Panc1 (cell line): ENCODE measurements around the gene ATG10.

Source experiments
- POLR2AphosphoS5 ChIP-seq: IDR thresholded peaks from 2 replicates; pipeline ENCODE4 v1.6.1; 2012; ENCODE audit warnings: mild to moderate bottlenecking, low read depth, low read length, moderate library complexity
- SIN3A ChIP-seq: IDR thresholded peaks from 2 replicates; pipeline ENCODE4 v1.6.1; 2012; ENCODE audit warnings: low read depth, mild to moderate bottlenecking, low read length, moderate library complexity, borderline replicate concordance; ENCODE audit not compliant: insufficient read depth
- TCF7L2 ChIP-seq: IDR thresholded peaks from 2 replicates; pipeline ENCODE4 v1.6.1; 2011; ENCODE audit warnings: mild to moderate bottlenecking, low read depth, low read length, inconsistent platforms
- TF ChIP-seq, protein P1 (sequence below): fragments of 450-650 bp; IDR thresholded peaks from 2 replicates; pipeline ENCODE4 v1.5.1; 2017; ENCODE audit warnings: mild to moderate bottlenecking
- TF ChIP-seq, protein P2 (sequence below), 2 experiments: IDR thresholded peaks; 2 replicates each; pipeline ENCODE4 v1.6.1; 2011 to 2012; ENCODE audit warnings: low read depth in 2 of 2, control low read depth in 1 of 2, low read length in 1 of 2, mild to moderate bottlenecking in 1 of 2, moderate library complexity in 1 of 2; ENCODE audit not compliant: insufficient read depth in 1 of 2

DNA sequence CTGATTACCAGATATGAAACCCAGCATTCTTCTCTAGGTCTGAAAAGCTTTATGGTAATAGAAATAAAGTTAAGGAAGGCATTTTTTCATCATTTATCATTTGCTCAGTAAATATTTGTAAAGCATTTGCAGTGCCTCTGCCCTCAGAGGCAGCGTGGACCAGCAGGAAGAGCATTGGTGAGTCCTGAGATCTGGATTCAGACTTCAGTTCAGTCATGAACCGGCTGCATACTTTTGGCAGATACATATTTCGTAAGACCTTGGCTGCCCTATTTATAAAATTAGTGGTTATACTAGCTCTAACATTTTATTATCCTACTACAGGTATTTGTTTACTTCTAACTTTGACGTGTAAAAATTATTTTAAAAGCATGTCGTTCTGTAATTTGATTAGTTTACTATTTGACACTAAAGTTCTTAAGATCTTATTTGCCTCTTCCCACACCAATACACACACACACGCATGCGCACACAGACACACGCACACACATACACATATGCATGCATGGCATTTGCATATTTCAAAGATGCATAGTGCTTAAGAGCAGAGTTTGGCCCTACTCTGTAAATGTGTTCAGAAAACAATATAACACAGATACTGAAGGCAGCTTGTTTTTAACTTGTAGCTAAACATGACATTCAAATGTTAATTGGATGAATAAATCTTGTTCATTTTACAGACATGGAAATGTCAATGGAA lies 204.4 kb downstream of the ATG10 start:
- TF ChIP-seq, protein P1, sequence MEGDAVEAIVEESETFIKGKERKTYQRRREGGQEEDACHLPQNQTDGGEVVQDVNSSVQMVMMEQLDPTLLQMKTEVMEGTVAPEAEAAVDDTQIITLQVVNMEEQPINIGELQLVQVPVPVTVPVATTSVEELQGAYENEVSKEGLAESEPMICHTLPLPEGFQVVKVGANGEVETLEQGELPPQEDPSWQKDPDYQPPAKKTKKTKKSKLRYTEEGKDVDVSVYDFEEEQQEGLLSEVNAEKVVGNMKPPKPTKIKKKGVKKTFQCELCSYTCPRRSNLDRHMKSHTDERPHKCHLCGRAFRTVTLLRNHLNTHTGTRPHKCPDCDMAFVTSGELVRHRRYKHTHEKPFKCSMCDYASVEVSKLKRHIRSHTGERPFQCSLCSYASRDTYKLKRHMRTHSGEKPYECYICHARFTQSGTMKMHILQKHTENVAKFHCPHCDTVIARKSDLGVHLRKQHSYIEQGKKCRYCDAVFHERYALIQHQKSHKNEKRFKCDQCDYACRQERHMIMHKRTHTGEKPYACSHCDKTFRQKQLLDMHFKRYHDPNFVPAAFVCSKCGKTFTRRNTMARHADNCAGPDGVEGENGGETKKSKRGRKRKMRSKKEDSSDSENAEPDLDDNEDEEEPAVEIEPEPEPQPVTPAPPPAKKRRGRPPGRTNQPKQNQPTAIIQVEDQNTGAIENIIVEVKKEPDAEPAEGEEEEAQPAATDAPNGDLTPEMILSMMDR, result no peak
- no peak for TF ChIP-seq POLR2AphosphoS5
- TF ChIP-seq, protein P2, sequence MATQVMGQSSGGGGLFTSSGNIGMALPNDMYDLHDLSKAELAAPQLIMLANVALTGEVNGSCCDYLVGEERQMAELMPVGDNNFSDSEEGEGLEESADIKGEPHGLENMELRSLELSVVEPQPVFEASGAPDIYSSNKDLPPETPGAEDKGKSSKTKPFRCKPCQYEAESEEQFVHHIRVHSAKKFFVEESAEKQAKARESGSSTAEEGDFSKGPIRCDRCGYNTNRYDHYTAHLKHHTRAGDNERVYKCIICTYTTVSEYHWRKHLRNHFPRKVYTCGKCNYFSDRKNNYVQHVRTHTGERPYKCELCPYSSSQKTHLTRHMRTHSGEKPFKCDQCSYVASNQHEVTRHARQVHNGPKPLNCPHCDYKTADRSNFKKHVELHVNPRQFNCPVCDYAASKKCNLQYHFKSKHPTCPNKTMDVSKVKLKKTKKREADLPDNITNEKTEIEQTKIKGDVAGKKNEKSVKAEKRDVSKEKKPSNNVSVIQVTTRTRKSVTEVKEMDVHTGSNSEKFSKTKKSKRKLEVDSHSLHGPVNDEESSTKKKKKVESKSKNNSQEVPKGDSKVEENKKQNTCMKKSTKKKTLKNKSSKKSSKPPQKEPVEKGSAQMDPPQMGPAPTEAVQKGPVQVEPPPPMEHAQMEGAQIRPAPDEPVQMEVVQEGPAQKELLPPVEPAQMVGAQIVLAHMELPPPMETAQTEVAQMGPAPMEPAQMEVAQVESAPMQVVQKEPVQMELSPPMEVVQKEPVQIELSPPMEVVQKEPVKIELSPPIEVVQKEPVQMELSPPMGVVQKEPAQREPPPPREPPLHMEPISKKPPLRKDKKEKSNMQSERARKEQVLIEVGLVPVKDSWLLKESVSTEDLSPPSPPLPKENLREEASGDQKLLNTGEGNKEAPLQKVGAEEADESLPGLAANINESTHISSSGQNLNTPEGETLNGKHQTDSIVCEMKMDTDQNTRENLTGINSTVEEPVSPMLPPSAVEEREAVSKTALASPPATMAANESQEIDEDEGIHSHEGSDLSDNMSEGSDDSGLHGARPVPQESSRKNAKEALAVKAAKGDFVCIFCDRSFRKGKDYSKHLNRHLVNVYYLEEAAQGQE (IDR thresholded peaks at IDR 0.05; ENCODE audit: insufficient read depth in 1 of 2, low read depth in 2 of 2, low read length in 1 of 2), result no peak
- no peak for TF ChIP-seq SIN3A
- no peak for TF ChIP-seq TCF7L2
